DMS114 treated with DMSO at 0.1 percent for 48 hours (cell line): Measurements from ENCODE around the gene DBT.
"Not testable (repeated sequence)": the region's sequence is repeated elsewhere in the genome, so short reads cannot be mapped to it uniquely, and the experiment has no call there.

ENCODE experiments used
- DNase-seq: peaks from one replicate; lab custom pipeline; 2025; ENCODE audit not compliant: unreplicated experiment; lab: John Stamatoyannopoulos, UW

Gene DBT

DNA sequence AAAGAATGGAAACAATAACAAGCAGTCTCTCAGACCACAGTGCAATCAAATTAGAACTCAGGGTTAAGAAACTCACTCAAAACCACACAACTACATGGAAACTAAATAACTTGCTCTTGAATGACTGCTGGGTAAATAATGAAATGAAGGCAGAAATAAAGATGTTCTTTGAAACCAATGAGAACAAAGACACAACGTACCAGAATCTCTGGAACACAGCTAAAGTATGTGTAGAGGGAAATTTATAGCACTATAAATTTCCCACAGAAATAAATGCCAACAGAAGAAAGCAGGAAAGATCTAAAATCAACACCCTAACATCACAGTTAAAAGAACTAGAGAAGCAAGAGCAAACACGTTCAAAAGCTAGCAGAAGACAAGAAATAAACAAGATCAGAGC lies 46.9 kb downstream of the DBT start:
- DNase-seq, result not testable (repeated sequence)

DNA sequence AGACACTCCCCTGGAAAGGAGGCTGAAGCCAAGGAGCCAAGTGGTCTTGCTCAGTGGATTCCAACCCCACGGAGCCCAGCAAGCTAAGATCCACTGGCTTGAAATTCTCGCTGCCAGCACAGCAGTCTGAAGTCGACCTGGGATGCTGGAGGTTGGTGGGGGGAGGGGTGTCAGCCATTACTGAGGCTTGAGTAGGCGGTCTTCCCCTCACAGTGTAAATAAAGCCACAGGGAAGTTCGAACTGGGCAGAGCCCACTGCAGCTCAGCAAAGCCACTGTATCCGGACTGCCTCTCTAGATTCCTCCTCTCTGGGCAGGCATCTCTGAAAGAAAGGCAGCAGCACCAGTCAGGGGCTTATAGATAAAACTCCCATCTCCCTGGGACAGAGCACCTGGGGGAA lies 49.6 kb downstream of the DBT start:
- DNase-seq, result not testable (repeated sequence)

DNA sequence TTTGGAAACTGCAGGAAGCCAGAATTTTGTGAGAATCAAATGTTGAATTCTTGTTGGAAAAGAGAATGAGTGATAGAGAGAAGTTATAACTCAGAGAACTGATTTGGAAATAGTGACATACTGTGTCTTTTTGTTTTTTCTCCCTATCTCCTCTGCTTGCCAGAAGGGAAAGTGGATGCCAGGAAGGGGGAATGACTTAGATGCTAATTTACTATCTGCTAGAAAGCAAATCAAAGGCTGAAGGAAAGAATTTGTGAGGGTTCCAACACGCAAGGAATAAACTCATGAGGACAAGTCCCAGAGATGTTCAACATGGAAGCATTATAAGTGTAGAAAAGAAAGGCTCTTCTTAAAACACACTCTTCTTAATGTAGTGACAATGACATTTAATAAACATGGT lies 51.0 kb downstream of the DBT start:
- no peak for DNase-seq

DNA sequence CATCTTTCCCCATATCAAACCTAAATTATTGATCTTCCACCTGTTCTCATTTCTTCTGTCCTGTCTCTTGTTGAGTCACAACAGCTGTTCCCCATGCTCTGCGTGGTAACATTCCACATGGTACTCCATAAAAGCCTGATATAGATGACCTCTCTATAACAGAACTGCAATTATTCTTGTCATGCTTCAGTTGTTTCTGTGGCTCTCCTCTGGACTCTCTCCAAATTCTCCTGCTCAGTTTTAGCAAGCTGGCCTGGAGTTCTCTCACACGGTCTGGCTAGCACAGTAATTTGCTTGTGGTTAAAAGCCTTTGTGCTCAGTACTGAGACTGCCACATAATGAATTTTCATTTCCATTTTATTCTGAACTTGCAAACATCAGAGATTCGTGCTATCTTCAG lies 61.0 kb downstream of the DBT start:
- no peak for DNase-seq

DNA sequence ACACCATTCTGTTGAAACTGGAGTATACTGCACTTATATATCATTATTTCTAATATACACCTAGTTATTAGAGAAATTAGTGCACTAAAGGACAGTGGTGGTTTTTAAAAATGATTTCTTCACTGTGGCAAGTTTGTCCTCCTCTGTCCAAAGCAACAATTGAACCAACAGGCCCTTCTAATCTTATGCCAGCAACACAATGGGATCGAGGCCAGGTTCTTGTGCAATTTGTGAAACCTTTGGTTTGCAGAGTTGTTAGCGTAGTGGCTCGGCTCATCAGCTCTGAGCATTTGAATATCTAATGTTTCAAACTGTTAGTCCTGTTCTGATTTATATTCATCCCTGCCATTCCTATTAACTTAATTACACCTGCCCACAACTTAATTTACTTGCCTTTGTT lies 61.7 kb downstream of the DBT start:
- DNase-seq, result no peak

DNA sequence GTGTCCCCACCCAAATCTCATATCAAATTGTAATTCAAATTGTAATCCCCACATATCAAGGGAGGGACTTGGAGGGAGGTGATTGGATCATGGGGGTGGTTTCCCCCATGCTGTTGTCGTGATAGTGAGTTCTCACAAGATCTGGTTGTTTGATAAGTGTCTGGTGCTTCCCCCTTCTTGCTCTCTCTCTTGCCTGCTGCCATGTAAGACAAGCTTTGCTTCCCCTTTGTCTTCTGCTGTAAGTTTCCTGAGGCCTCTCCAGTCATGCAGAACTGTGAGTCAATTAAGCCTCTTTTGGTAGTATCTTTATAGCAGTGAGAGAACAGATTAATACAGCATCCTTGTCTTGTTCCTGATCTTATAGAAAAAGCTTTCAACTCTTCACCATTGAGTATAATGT lies 65.1 kb downstream of the DBT start:
- no peak for DNase-seq

DNA sequence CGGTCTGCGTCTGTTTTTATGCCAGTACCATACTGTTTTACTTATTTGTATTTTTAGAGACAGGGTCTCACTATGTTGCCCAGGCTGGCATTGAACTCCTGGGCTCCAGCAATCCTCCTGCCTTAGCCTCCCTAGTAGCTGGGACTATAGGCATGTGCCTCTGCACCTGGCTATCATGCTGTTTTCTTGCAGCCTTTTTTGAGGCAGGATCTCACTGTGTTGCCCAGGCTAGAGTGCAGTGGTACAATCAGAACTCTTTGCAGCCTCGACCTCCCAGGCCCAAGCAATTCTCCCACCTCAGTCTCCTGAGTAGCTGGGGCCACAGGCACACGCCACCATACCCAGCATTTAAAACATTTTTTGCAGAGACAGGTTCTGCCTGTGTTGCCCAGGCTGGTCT lies 66.3 kb downstream of the DBT start:
- no peak for DNase-seq

DNA sequence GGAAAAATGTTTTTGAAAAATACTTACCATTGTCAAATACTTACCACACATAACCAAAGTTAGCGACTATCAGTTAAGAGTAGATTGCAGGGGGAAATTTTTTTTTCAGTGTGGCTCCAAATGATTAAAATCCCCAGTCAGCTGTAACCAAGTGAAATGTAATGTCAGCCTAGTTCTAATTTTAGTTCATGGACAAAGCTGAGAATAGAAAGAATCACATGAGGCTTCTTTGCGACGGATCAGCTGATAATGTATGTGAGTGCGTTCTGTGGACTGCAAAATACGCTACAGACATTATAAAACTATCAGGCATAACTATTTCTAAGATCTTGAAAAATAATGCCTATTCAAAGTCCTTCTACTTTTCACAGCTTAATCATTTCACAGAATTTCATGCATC lies 71.5 kb downstream of the DBT start, which contains the start of gene LRRC39:
TSS of gene LRRC39 (minus strand) at position 166 of the 400 bp plus-strand sequence. CDS start 9,740 bp downstream, outside the sequence.
- no peak for DNase-seq

DNA sequence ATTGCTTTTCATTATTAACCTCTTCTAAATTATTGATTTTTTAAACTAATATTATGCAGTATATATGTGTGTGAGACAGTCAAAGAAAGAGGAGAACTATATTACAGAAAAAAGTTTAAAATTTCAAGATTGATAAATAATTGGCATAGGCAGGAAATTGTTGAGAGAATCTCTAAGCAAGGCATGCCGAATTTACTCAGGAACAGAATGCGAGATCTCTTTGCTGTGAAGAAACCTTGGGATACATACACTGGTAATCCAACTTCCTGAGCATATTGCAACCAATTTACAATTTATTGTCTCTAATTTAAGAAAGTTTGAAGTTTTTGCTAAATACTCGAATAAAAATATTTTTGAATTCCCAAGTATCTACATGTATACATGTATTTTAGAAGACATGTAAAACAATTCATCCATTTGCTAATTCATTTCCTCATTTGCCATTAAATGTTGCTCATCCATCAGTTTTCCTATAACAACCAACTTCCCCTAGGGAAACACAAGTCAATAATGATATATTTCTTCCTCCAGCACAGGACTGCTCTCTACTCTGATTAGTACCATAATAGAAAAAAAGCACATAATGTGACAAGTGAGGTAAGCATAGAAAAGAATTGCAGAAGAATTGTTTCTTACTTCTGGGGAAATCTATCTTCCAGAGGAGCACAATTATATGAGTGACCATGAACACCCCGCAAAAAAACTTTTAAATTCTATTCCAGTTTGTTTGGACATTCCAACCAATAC lies 72.2 kb downstream of the DBT start:
- DNase-seq, result no peak

DNA sequence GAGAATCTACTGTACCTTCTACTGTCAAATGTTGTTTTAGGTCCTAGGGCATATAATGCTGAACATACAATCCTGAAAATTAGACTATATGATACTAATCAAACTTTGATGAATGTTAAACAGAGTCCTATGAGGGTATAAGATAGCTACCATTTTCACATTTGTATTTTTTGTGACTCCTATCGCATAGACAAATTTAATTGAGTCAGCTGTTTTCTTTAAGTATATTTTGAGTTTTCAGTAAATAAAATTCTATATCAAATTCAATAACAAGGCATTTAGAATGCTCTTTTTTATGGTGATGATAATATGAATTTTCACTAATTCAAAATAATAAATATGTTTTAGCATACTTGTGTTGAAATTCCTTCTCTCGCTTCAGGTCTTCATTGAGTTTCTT lies 81.6 kb downstream of the DBT start:
- DNase-seq, result no peak

DNA sequence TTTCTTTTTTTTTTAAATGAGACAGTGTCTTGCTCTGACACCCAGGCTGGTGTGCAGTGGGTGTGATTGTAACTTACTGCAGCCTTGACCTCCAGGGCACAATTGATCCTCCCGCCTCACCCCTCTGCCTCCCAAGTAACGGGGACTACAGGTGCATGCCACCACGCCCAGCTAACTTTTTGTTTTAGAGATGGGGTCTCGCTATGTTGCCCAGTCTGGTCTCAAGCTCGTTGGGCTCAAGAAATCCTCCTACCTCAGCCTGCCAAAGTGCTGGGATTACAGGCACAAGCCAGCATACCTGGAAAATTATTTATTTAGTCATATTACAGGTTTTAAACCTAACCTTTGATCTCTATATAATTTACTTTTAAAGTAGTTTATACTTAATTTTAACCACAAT lies 84.9 kb downstream of the DBT start:
- DNase-seq, result no peak

DNA sequence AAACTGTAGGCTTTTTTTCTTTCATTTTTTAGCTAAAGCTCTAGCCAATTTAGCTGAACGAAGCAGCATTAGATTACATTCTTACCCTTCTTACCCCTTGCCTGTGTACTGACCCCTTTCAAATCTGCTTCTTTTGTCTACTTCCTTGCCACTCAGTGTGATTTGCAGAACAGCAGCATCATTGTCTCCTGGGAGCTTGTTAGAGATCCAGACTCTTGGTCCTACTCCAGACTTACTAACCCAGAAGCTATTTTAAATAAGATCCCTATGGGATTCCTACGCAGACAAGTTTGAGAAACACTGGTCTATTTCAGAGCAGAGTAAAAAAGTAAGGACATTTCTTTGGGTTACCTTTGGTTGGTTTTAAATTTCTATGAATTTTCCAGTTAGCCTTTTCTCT lies 85.4 kb downstream of the DBT start:
- DNase-seq, result no peak

DNA sequence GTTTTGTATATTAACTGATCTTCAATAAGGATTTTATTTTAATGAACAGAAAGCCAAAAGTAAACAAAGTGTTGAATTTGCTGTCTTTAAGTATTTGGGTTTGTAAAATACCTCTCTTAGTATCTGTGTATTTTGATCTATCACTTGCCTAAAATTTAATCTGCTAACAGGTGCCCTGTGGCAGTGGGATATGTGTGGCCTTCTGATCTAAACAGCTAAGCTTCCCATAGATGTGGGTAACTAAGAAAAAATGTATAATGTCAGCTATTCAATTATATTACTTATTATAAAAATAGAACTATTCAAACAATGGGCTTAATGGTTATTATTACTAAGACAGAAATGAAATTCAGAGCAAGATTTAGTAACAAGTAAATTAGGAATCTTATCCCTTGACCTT lies 86.8 kb downstream of the DBT start:
- DNase-seq, result no peak

DNA sequence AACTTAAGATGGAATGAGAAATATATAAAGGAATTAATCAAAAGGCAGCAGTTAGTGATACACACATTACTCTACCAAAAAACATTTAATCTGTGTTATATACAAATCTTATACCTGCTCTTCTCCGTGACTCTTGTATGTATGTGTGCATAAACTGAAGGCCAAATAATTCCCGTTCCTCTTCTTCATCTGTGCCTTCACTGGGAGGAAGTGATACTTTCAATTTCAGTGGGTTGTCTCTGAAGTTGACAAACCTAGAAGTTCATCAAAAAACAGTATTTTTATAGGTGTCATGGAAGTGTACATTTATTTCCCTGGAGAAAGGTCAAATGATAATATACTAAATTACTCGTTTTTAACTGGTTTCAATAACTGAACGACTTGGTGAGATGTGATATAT lies 97.4 kb downstream of the DBT start:
- DNase-seq, result no peak

DNA sequence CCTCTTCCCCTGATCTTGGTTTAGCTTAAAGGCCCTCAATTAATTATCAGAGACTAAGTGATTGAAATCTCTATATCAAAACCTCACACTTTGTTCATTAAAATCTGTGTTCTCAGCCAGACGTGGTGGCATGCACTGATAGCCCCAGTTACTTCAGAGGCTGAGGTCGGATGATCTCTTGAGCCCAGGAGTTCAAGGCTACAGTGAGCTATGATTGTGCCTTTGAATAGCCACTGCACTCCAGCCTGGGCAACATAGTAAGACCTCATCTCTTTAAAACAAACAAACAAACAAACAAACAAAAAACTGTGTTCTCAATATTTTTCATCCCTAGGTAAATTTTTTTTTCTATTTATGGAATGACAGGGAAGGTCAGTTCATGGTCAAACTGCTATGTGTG lies 98.0 kb downstream of the DBT start:
- no peak for DNase-seq

DNA sequence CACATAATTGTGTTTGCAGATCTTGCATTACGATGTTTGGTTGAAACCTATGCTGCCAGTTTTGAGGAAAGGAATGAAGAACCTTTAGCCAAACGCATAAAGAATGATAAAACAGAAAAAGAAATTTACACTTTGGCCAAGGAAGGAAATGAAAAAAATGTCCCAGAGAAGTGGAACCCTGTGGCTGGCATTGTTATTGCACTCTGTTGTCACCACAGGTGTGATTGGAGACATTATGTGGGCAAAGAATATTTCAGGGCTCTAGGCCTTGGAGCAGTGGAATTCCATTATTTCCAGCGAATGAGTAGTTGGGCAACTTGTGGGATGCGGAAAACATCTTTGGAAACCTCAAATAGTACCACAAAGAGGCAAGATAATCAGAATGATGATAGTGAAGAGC lies 101.8 kb downstream of the DBT start:
- no peak for DNase-seq

DNA sequence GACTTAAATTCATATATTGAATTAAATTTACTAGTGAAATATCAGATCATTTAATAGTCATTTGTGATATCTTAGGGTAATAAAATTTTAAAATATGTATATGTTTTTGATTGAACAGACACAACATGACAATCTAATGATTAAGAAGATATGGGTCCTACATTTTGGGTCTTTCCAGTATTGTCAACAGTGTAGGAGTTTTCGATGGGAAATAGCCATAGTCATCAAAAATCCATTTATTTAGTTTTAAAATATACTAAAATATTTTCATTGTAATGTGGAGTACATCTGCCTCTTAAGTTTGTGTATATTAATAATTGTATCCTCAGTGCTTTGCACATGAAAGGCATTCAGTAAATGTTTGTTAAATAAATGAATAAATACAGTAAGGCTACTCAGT lies 102.7 kb downstream of the DBT start:
- DNase-seq, result no peak

DNA sequence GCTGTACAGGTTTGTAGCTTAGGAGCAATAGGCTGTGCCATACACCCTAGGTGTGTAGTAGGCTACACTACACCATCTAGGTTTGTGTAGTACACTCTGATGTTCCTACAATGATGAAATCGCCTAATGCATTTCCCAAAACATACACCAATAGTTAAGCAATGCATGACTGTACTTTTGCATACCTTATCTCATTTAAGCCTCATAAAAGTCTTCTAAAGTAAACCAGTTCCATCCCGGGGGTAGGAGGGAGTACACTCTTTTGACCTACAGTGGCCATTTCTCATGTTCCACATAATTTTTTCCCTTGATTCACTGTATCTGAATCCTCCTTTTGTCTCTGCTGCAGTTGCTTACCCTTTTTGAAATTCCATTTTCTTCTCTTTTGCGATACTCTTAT lies 104.5 kb downstream of the DBT start:
- DNase-seq, result no peak

DNA sequence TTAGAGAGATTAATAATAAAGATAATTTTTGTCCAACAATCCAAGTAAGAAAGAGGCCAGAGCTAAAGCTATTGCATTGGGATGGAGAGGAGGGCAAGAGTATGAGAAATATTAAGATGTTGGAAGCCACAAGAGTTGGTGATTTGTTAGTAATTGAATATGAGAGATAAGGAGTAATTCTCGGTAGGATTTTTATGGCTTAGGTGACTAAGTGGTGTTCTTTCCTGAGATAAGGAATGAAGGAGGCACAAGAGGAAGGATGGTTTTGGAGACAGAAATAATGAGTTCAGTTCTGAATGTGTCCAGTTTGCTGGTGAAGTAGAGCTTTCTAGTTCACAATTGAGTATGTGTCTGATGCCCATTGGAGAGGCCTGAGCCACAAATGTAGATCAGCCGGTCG lies 107.3 kb downstream of the DBT start:
- DNase-seq, result no peak

DNA sequence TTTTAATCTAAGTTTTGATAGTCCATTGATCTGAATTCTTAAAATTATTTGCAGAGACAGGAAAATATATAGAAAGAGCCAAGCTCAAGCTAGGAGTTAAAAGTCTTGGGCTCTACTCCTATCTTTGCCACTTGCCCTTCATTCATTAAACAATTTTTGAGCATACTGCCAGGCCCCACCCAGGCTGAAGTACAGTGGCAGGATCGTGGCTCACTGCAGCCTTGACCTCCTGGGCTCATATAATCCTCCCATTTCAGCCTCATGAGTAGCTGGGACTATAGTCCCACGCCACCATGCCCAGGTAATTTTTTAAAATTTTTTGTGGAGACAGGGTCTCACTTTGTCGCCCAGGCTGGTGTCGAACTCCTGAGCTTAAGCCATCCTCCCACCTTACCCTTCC lies 108.4 kb downstream of the DBT start:
- no peak for DNase-seq

DNA sequence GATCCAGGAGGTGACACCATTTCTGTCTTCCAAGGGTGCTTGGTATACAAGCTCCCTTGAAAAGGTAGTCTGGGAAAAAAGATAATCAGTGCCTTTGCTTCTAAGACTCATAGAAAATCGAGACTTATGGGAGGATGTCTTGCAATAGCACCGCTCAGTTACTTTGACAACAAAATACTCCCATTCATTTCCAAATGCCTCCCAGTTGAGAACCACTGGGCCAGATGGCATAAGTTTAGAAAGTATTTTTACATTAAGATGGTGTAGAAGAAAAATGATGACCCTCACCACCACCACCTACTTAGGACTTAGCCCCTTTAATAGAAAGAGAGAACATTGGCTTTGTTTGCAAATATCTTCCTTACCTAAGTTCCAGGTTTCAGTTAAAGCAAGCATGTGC lies 112.0 kb downstream of the DBT start:
- DNase-seq, result no peak
